ENCODE data around the gene MEAF6.
"Not testable (repeated sequence)": the region's sequence is repeated elsewhere in the genome, so short reads cannot be mapped to it uniquely, and the experiment has no call there.

GRCh38 chr1:37518929-37519328 lies 4.4 kb upstream of the MEAF6 start:
- TF ChIP-seq CTCF (IDR thresholded peaks at IDR 0.05; ENCODE audit: low read depth, low read length, missing input control); RAD21 (IDR thresholded peaks at IDR 0.05); JUND (IDR thresholded peaks at IDR 0.05); REST (IDR thresholded peaks at IDR 0.05); MAX (IDR thresholded peaks at IDR 0.05); GABPA (IDR thresholded peaks at IDR 0.05 in 1 of 2, conservative IDR thresholded peaks at IDR 0.05 in 1 of 2); SP1 (IDR thresholded peaks at IDR 0.05); HNF4A (conservative IDR thresholded peaks at IDR 0.05); TAF1 (conservative IDR thresholded peaks at IDR 0.05); RXRA (IDR thresholded peaks at IDR 0.05): not testable (repeated sequence)
